ENCODE results near the gene KEAP1.
"Not testable (repeated sequence)": the region's sequence is repeated elsewhere in the genome, so short reads cannot be mapped to it uniquely, and the experiment has no call there.

The KEAP1 gene

GRCh38 chr19:10503002-10503789, at the start of gene KEAP1:
Gene KEAP1 (minus strand): TSS chr19:10503356. CDS start chr19:10500033, 3,323 bp downstream.
- DNase-seq, result peak in 1 of 2 donors; percentile 14

- DNase-seq, result no peak
These were observed 49.4 kb upstream of the KEAP1 start for GRCh38 chr19:10552510-10553053.

- peak in 1 of 2 donors; percentile 30 for DNase-seq
These were observed 48.6 kb upstream of the KEAP1 start for GRCh38 chr19:10551698-10552301.

GRCh38 chr19:10551006-10551405, 47.9 kb upstream of the KEAP1 start:
- not testable (repeated sequence) for DNase-seq

GRCh38 chr19:10550336-10550735, 47.2 kb upstream of the KEAP1 start:
- no peak for DNase-seq

GRCh38 chr19:10549733-10550132, 46.6 kb upstream of the KEAP1 start:
- no peak for DNase-seq

- DNase-seq, result no peak
These were observed 45.7 kb upstream of the KEAP1 start for GRCh38 chr19:10548746-10549276.

- DNase-seq, result no peak
These were observed 43.7 kb upstream of the KEAP1 start for GRCh38 chr19:10546817-10547216.

GRCh38 chr19:10544753-10545251, 41.6 kb upstream of the KEAP1 start:
- DNase-seq, result no peak

GRCh38 chr19:10544242-10544752, 41.1 kb upstream of the KEAP1 start:
- no peak for DNase-seq

GRCh38 chr19:10543420-10544241, 40.5 kb upstream of the KEAP1 start, which contains the start of gene ATG4D:
Gene ATG4D (plus strand): TSS chr19:10543904. CDS start chr19:10544091, 187 bp downstream.
- DNase-seq, result peak; percentile 56 to 81

GRCh38 chr19:10543059-10543419, 39.9 kb upstream of the KEAP1 start:
- no peak for DNase-seq

GRCh38 chr19:10539016-10539415, 35.9 kb upstream of the KEAP1 start:
- DNase-seq, result not testable (repeated sequence)

GRCh38 chr19:10538204-10538983, 35.2 kb upstream of the KEAP1 start:
- DNase-seq, result peak in 1 of 2 donors; percentile 34

GRCh38 chr19:10537668-10538067, 34.5 kb upstream of the KEAP1 start:
- no peak for DNase-seq

GRCh38 chr19:10535613-10536012, 32.5 kb upstream of the KEAP1 start:
- no peak for DNase-seq

GRCh38 chr19:10533646-10534386, 30.7 kb upstream of the KEAP1 start:
- DNase-seq, result peak in 1 of 2 donors; percentile 44

GRCh38 chr19:10532457-10532856, 29.3 kb upstream of the KEAP1 start:
- DNase-seq, result no peak

- DNase-seq, result not testable (repeated sequence)
These were observed 23.7 kb upstream of the KEAP1 start for GRCh38 chr19:10526887-10527286.

- DNase-seq, result no peak
These were observed 22.5 kb upstream of the KEAP1 start for GRCh38 chr19:10525636-10526035.

GRCh38 chr19:10523135-10523636, 20.0 kb upstream of the KEAP1 start:
- peak in 1 of 2 donors; percentile 51 for DNase-seq
